Liver (tissue), 9 donors: ENCODE results near the gene MMP27. TPM values are rescaled to one million over a fixed set of nuclear protein-coding genes. Genes with fewer than 3 reads are reported as not detected.

Experiments used
- DNase-seq: peaks from one replicate; pipeline ENCODE4 v3.0.0-alpha.2; 2017; ENCODE audit warnings: low spot score
- H3K27ac ChIP-seq, 2 donors: one replicate each; pipeline ENCODE4 v1.7.0; 2013; ENCODE audit warnings: inconsistent platforms in 2 of 2, low read length in 2 of 2, control low read depth in 1 of 2, low read depth in 1 of 2, mild to moderate bottlenecking in 1 of 2
- H3K27me3 ChIP-seq, 4 donors: one replicate each; pipeline versions ENCODE4 v1.6.1 to v1.7.0; 2013; ENCODE audit warnings: low read length in 3 of 4, inconsistent platforms in 1 of 4, mild to moderate bottlenecking in 1 of 4, moderate library complexity in 1 of 4; ENCODE audit not compliant: control insufficient read depth in 4 of 4, insufficient read depth in 4 of 4
- H3K36me3 ChIP-seq, 4 donors: one replicate each; pipeline versions ENCODE4 v1.6.1 to v1.7.0; 2013; ENCODE audit warnings: low read length in 3 of 4, mild to moderate bottlenecking in 3 of 4, low read depth in 1 of 4, moderate library complexity in 1 of 4; ENCODE audit not compliant: control insufficient read depth in 4 of 4, insufficient read depth in 3 of 4
- H3K4me1 ChIP-seq, 4 donors: one replicate each; pipeline versions ENCODE4 v1.6.1 to v1.7.0; 2013; ENCODE audit warnings: low read length in 3 of 4, mild to moderate bottlenecking in 3 of 4, moderate library complexity in 1 of 4; ENCODE audit not compliant: control insufficient read depth in 4 of 4, insufficient read depth in 4 of 4
- H3K4me3 ChIP-seq, 3 donors: one replicate each; pipeline versions ENCODE4 v1.6.1 to v1.7.0; 2013; ENCODE audit warnings: low read length in 3 of 3, control low read depth in 1 of 3, low read depth in 1 of 3, mild to moderate bottlenecking in 1 of 3
- H3K9ac ChIP-seq, 2 donors: one replicate each; pipeline ENCODE4 v1.7.0; 2013; ENCODE audit warnings: low read length in 2 of 2, mild to moderate bottlenecking in 2 of 2, moderate library complexity in 2 of 2, control low read depth in 1 of 2, low read depth in 1 of 2
- H3K9me3 ChIP-seq, 4 donors: one replicate each; pipeline versions ENCODE4 v1.6.1 to v1.7.0; 2013; ENCODE audit warnings: low read length in 3 of 4; ENCODE audit not compliant: control insufficient read depth in 4 of 4
- ATF3 ChIP-seq: IDR thresholded peaks from 2 replicates; pipeline ENCODE4 v1.6.1; 2016; ENCODE audit warnings: antibody characterized with exemption
- CTCF ChIP-seq: fragments of 150-350 bp; IDR thresholded peaks from 2 replicates; pipeline ENCODE4 v1.5.1; 2017; ENCODE audit warnings: improper control_type of control experiment, low read depth, low read length; ENCODE audit not compliant: missing input control
- EGR1 ChIP-seq, 2 donors: IDR thresholded peaks; 2 replicates each; pipeline ENCODE4 v1.6.1; 2016 to 2018; ENCODE audit warnings: antibody characterized with exemption in 2 of 2, low read depth in 2 of 2
- HNF4A ChIP-seq, 2 donors: conservative IDR thresholded peaks; 2 replicates each; pipeline ENCODE4 v1.6.1; 2016; ENCODE audit warnings: antibody characterized with exemption in 2 of 2, mild to moderate bottlenecking in 2 of 2
- HNF4G ChIP-seq: IDR thresholded peaks from 2 replicates; pipeline ENCODE4 v1.6.1; 2016; ENCODE audit warnings: antibody characterized with exemption
- MAX ChIP-seq: IDR thresholded peaks from 2 replicates; pipeline ENCODE4 v1.6.1; 2016; ENCODE audit warnings: antibody characterized with exemption
- RAD21 ChIP-seq, 2 donors: IDR thresholded peaks; 2 replicates each; pipeline ENCODE4 v1.6.1; 2016; ENCODE audit warnings: antibody characterized with exemption in 2 of 2, mild to moderate bottlenecking in 2 of 2
- REST ChIP-seq: IDR thresholded peaks from 2 replicates; pipeline ENCODE4 v1.6.1; 2016; ENCODE audit warnings: antibody characterized with exemption, mild to moderate bottlenecking
- RXRA ChIP-seq, 2 donors: IDR thresholded peaks; 2 replicates each; pipeline ENCODE4 v1.6.1; 2017 to 2018; ENCODE audit warnings: antibody characterized with exemption in 2 of 2, mild to moderate bottlenecking in 1 of 2
- YY1 ChIP-seq: IDR thresholded peaks from 2 replicates; pipeline ENCODE4 v1.6.1; 2016; ENCODE audit warnings: antibody characterized with exemption, mild to moderate bottlenecking
- ZBTB33 ChIP-seq: IDR thresholded peaks from 2 replicates; pipeline ENCODE4 v1.6.1; 2016; ENCODE audit warnings: antibody characterized with exemption
- WGBS: extraction: QIAGEN DNeasy Blood & Tissue Kit; methylation state at CpG from one replicate; pipeline ENCODE4 v1.1.7; 2013; 5-methylcytosine and 5-hydroxymethylcytosine counted together
- polyA plus RNA-seq, 2 donors: library from polyadenylated mRNA; stranded (reverse) in 1 of 2; unstranded in 1 of 2; fragments of 200-250 nt in 1 of 2; fragments of >200 nt in 1 of 2; fragmentation: Nextera tagmentation in 1 of 2; extraction: Ambion mirVana in 1 of 2; gene quantifications; one replicate each; pipeline versions ENCODE4 v1.2.1 to v1.2.3, GENCODE V29; 2013 to 2015
- total RNA-seq, 2 donors: library from RNA; depleted of rRNA; stranded (reverse); fragments of >200 nt; gene quantifications; one replicate each; pipeline ENCODE4 v1.2.3, GENCODE V29; 2014
- donor health status: healthy.
- donor health status: healthy.
- donor health status: healthy.
- donor health status: healthy.
- donor health status: healthy.

The MMP27 gene
- total and polyA plus RNA-seq, 4 donors, result not detected

- WGBS, result 63% methylated on average over 3 of the region's 3 CpGs
- Histone ChIP-seq H3K9ac (no peak overlapping the region), H3K27me3 (no peaks in the 10 kb centered on the region), H3K9me3 (no peaks in the 10 kb centered on the region), H3K4me1 (no peaks in the 10 kb centered on the region), H3K4me3 (no peak overlapping the region), H3K27ac (no peak overlapping the region), H3K36me3 (no peaks in the 10 kb centered on the region)
- no peak for TF ChIP-seq EGR1 (IDR thresholded peaks at IDR 0.05; ENCODE audit: low read depth in 2 of 2)
- TF ChIP-seq CTCF, result no peak
- no peak for TF ChIP-seq ZBTB33
- TF ChIP-seq YY1, result no peak
- no peak for TF ChIP-seq MAX
- TF ChIP-seq HNF4G, result no peak
- no peak for TF ChIP-seq RAD21 (IDR thresholded peaks at IDR 0.05)
- no peak for TF ChIP-seq RXRA (IDR thresholded peaks at IDR 0.05)
- DNase-seq, result no peak
These were observed 6.6 kb upstream of the MMP27 start for GRCh38 chr11:102712137-102712536.

- Histone ChIP-seq H3K9ac (no peak overlapping the region), H3K9me3 (no peaks in the 10 kb centered on the region), H3K27me3 (no peaks in the 10 kb centered on the region), H3K27ac (no peak overlapping the region), H3K36me3 (no peaks in the 10 kb centered on the region), H3K4me1 (no peaks in the 10 kb centered on the region), H3K4me3 (no peak overlapping the region)
- WGBS, result 80% methylated on average over 2 of the region's 2 CpGs
- TF ChIP-seq RAD21 (IDR thresholded peaks at IDR 0.05) (no peak), ZBTB33 (no peak), EGR1 (IDR thresholded peaks at IDR 0.05; ENCODE audit: low read depth in 2 of 2) (no peak), ATF3 (no peak), REST (no peak), HNF4A (conservative IDR thresholded peaks at IDR 0.05) (no peak), HNF4G (no peak)
- DNase-seq, result no peak
These were observed 3.8 kb upstream of the MMP27 start for GRCh38 chr11:102709201-102709945.
